ENCODE measurements around the gene SPATS2. TPM values are rescaled to one million over a fixed set of nuclear protein-coding genes. Genes with fewer than 3 reads are reported as not detected.

Gene SPATS2
- total RNA-seq, 1 donor from 2014 or later: 18.2 TPM

DNA sequence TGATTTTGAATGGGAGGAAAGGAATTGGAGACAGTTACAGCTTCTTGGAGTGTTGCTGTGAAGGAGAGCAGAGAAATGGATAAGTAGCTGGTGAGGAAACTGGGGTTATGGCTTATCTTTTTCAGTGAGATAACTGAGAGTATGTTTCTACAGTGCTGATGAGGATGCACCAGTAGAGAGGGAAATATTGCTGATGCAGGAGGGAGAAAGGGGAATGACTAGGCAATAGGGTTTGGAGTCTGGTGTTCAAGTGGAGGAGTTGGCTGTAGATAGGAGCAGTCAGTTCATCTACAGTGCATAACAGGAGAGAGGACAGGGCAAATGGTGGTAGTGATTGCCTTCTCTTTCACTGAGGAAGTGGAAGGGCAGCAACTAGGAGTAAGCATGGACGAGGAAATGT, 33.0 kb downstream of the SPATS2 start:
- TF ChIP-seq, protein P1, sequence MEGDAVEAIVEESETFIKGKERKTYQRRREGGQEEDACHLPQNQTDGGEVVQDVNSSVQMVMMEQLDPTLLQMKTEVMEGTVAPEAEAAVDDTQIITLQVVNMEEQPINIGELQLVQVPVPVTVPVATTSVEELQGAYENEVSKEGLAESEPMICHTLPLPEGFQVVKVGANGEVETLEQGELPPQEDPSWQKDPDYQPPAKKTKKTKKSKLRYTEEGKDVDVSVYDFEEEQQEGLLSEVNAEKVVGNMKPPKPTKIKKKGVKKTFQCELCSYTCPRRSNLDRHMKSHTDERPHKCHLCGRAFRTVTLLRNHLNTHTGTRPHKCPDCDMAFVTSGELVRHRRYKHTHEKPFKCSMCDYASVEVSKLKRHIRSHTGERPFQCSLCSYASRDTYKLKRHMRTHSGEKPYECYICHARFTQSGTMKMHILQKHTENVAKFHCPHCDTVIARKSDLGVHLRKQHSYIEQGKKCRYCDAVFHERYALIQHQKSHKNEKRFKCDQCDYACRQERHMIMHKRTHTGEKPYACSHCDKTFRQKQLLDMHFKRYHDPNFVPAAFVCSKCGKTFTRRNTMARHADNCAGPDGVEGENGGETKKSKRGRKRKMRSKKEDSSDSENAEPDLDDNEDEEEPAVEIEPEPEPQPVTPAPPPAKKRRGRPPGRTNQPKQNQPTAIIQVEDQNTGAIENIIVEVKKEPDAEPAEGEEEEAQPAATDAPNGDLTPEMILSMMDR (IDR thresholded peaks at IDR 0.05; ENCODE audit: insufficient read depth, low read length, poor library complexity, severe bottlenecking): no peak
- no peaks in the 10 kb centered on the region for H3K36me3 ChIP-seq (ENCODE audit: control insufficient read depth, insufficient read depth, low read length)
- H3K4me3 ChIP-seq (ENCODE audit: low read depth, low read length): no peak overlapping the region
- no peaks in the 10 kb centered on the region for H3K27me3 ChIP-seq (ENCODE audit: control insufficient read depth, insufficient read depth, low read length)
- DNase-seq (ENCODE audit: low read depth): no peak

DNA sequence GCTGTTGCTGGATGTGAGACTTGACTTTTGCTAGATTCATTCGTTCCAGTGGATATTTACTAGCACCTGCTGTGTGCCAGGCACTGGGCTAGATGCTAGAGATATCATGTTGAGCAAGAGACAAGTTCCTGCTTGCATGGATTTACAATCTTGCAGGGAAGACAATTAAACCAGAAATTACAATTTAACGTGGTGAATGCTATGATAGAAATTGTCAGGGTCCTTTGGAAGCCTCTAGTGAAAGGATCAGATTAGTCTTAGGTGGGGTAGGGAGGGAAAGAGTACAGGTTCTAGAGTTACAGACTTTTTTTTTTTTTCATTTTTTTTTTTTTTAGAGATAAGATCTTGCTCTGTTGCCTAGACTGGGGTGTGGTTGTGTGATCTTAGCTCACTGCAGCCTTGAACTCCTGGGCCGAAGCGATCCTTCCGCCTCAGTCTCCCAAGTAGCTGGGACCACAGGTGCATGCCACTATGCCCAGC, 36.7 kb downstream of the SPATS2 start:
- H3K27me3 ChIP-seq (ENCODE audit: control insufficient read depth, insufficient read depth, low read length): no peaks in the 10 kb centered on the region
- no peak for DNase-seq (ENCODE audit: low read depth)
- H3K36me3 ChIP-seq (ENCODE audit: control insufficient read depth, insufficient read depth, low read length): peaks cover 1% of the 10 kb centered on the region
- TF ChIP-seq, protein P1 (IDR thresholded peaks at IDR 0.05; ENCODE audit: insufficient read depth, low read length, poor library complexity, severe bottlenecking): no peak
- no peak overlapping the region for H3K4me3 ChIP-seq (ENCODE audit: low read depth, low read length)

DNA sequence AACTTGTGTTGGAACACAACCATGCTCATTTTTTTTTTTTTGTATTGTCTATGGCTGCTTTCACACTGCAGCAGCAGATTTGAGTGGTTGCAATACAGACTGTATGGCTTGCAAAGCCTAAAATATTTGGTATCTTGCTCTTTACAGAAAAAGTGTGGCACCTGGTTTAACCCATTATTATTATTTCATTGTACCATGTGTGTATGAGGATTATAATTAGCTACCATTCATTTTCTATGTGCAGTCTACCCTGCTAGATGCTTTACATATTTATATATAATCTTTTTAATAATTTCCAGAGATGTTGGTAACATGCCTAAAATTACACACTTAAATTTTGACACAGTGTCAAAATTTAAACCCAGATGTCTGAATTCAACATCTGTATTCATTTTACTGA, 37.7 kb downstream of the SPATS2 start:
- DNase-seq (ENCODE audit: low read depth): no peak
- H3K4me3 ChIP-seq (ENCODE audit: low read depth, low read length): no peak overlapping the region
- H3K27me3 ChIP-seq (ENCODE audit: control insufficient read depth, insufficient read depth, low read length): no peaks in the 10 kb centered on the region
- H3K36me3 ChIP-seq (ENCODE audit: control insufficient read depth, insufficient read depth, low read length): peaks cover 1% of the 10 kb centered on the region
- TF ChIP-seq, protein P1 (IDR thresholded peaks at IDR 0.05; ENCODE audit: insufficient read depth, low read length, poor library complexity, severe bottlenecking): no peak

DNA sequence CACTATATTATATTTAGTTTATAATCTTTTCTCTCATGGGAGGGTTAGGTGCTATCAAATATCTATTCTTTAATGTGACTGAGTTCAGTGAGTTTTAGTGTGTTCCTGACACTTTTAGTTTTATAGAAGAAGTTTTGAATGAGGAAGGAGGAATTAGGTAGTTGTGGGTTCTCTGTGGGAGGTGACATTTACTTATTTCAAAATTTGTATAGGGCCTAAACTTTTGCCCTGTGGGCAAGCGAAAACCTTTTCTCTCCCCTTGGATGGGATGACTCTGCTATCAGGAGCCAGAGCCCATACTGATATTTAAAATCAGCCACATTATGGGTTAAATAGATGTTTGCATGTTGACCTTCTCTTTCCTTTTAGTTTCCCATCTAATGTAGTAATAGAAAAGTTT, 43.6 kb downstream of the SPATS2 start:
- no peaks in the 10 kb centered on the region for H3K27me3 ChIP-seq (ENCODE audit: control insufficient read depth, insufficient read depth, low read length)
- H3K4me3 ChIP-seq (ENCODE audit: low read depth, low read length): no peak overlapping the region
- no peak for DNase-seq (ENCODE audit: low read depth)
- TF ChIP-seq, protein P1 (IDR thresholded peaks at IDR 0.05; ENCODE audit: insufficient read depth, low read length, poor library complexity, severe bottlenecking): no peak
- H3K36me3 ChIP-seq (ENCODE audit: control insufficient read depth, insufficient read depth, low read length): peaks cover 1% of the 10 kb centered on the region

DNA sequence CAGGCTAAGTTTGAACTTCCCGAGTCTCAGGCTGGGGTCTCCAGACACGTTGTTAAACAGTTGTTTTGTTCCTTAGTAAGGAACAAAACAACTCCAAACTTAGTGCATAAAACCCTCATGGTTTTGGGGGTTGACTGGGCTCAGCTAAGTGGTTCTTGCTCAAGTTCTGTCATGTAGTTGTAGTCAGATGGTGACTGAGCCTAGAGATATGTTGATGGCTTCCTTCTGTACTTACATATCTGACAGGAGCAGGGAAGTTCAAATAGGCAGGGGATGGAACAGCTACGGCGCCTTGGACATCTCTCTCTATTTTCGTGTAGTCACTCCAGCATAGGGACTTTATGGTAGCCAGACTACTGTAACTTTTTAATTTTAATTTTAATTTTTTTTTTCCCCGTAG, 45.7 kb downstream of the SPATS2 start:
- Histone ChIP-seq H3K4me3 (ENCODE audit: low read depth, low read length) (no peak overlapping the region), H3K36me3 (ENCODE audit: control insufficient read depth, insufficient read depth, low read length) (no peaks in the 10 kb centered on the region), H3K27me3 (ENCODE audit: control insufficient read depth, insufficient read depth, low read length) (no peaks in the 10 kb centered on the region)
- no peak for DNase-seq (ENCODE audit: low read depth)
- TF ChIP-seq, protein P1 (IDR thresholded peaks at IDR 0.05; ENCODE audit: insufficient read depth, low read length, poor library complexity, severe bottlenecking): no peak

DNA sequence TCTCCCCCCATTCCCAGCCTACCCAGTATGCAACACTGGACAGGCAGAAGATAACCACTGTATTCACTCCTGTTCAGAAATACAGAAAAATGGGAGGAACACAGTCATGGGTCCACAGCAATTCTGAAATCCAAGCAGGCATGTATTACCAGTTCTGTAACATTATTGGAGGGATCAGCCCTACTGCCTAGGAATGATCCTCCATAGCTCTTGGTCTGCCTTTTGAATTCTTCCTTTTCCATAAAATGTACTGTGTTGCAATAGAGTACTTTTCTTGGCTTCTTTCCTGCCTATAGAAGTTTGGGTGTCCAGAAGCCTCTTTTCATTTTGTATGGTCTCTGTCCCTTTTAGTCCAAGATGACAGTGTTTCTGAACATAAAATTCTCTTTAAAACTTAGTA, 46.5 kb downstream of the SPATS2 start:
- H3K4me3 ChIP-seq (ENCODE audit: low read depth, low read length): no peak overlapping the region
- no peaks in the 10 kb centered on the region for H3K36me3 ChIP-seq (ENCODE audit: control insufficient read depth, insufficient read depth, low read length)
- TF ChIP-seq, protein P1 (IDR thresholded peaks at IDR 0.05; ENCODE audit: insufficient read depth, low read length, poor library complexity, severe bottlenecking): no peak
- no peak for DNase-seq (ENCODE audit: low read depth)
- no peaks in the 10 kb centered on the region for H3K27me3 ChIP-seq (ENCODE audit: control insufficient read depth, insufficient read depth, low read length)
